ENCODE measurements around the gene ADORA1. TPM values are rescaled to one million over a fixed set of nuclear protein-coding genes. Genes with fewer than 3 reads are reported as not detected.

ADORA1 gene
- total and polyA plus RNA-seq, 2 of the 4 experiments (the other 2 are of a cell fraction): 0.36 to 0.56 TPM

GRCh38 chr1:203137324-203137723 lies 9.8 kb downstream of the ADORA1 start:
- Histone ChIP-seq H2BK120ac (ENCODE audit: low read depth, low read length) (no peak overlapping the region), H2BK20ac (ENCODE audit: low read depth, low read length) (no peak overlapping the region), H4K20me1 (ENCODE audit: insufficient read depth, low read length) (no peaks in the 10 kb centered on the region), H2AK5ac (ENCODE audit: low read depth, low read length) (no peak overlapping the region), H3K9ac (ENCODE audit: low read depth, low read length) (no peak overlapping the region), H4K91ac (ENCODE audit: insufficient read depth, low read depth, low read length) (no peak overlapping the region), H2AFZ (replicated peaks; ENCODE audit: low read length, poor library complexity) (no peak overlapping the region), H3K18ac (ENCODE audit: low read depth, low read length) (no peak overlapping the region), H3K23ac (ENCODE audit: low read depth, low read length) (no peak overlapping the region), H4K8ac (ENCODE audit: low read depth in 2 of 2, low read length in 2 of 2) (no peak overlapping the region), H3K27me3 (ENCODE audit: control insufficient read depth, insufficient read depth, low read length) (peaks cover 51% of the 10 kb centered on the region), H2BK15ac (ENCODE audit: low read depth, low read length) (no peak overlapping the region), H2BK5ac (ENCODE audit: low read depth, low read length, poor library complexity, severe bottlenecking) (no peak overlapping the region), H3K79me1 (ENCODE audit: low read depth in 1 of 2, low read length in 2 of 2) (no peaks in the 10 kb centered on the region), H3K56ac (ENCODE audit: extremely low read depth, insufficient read depth, low read length) (no peak overlapping the region), H3K36me3 (ENCODE audit: control insufficient read depth, insufficient read depth, low read length) (no peaks in the 10 kb centered on the region), H3K14ac (replicated peaks; ENCODE audit: low read depth, low read length) (no peak overlapping the region), H3K4me2 (ENCODE audit: low read depth, low read length) (no peak overlapping the region), H3K4me1 (ENCODE audit: control insufficient read depth, insufficient read depth, low read length) (no peaks in the 10 kb centered on the region; the same call in 1 of the 2 replicates), H2AK9ac (replicated peaks; ENCODE audit: low read depth, low read length, poor library complexity) (no peak overlapping the region), H3K9me3 (ENCODE audit: control insufficient read depth, insufficient read depth, low read length) (no peaks in the 10 kb centered on the region), H3K4me3 (ENCODE audit: insufficient read depth, low read depth, low read length) (no peak overlapping the region), H3K4ac (ENCODE audit: low read depth, low read length) (no peak overlapping the region), H4K5ac (ENCODE audit: low read depth, low read length) (no peak overlapping the region), H3K9me1 (ENCODE audit: insufficient read depth, low read length) (no peaks in the 10 kb centered on the region), H3K27ac (ENCODE audit: insufficient read depth, low read length) (no peak overlapping the region)
- in situ Hi-C loops (cut with MboI; ENCODE audit: low sequenced_read_pairs) (no loop called here), intact Hi-C loops (cut with micrococcal nuclease) (no loop called here), dilution Hi-C loops (cut with HindIII; ENCODE audit: low sequenced_read_pairs, unreplicated experiment) (no loop called here)
- BruUV-seq (replicated peaks): no TSS peak
- WGBS, 2 experiments (ENCODE audit: extremely low coverage in 2 of 2, insufficient read length in 1 of 2): 83% methylated on average over 2 of the region's 4 CpGs; no CpG with 5 or more reads in 1 of the 2 experiments
- TF ChIP-seq RAD21 (IDR thresholded peaks at IDR 0.05; ENCODE audit: low read length): no peak
- no peak for TF ChIP-seq RCOR1 (IDR thresholded peaks at IDR 0.05; ENCODE audit: insufficient replicate concordance, low read length)
- no peak for TF ChIP-seq CEBPB (IDR thresholded peaks at IDR 0.05; ENCODE audit: low read depth, low read length)
- TF ChIP-seq MAFK (IDR thresholded peaks at IDR 0.05; ENCODE audit: low read depth, low read length): no peak
- no peak for TF ChIP-seq BHLHE40 (IDR thresholded peaks at IDR 0.05; ENCODE audit: low read depth, low read length)
- no peak for TF ChIP-seq MAZ (IDR thresholded peaks at IDR 0.05; ENCODE audit: borderline replicate concordance, low read depth, low read length)
- TF ChIP-seq FOS (IDR thresholded peaks at IDR 0.05; ENCODE audit: low read depth, low read length): no peak
- no peak for TF ChIP-seq POLR2A (IDR thresholded peaks at IDR 0.05; ENCODE audit: low read depth, low read length)
- TF ChIP-seq SMC3 (IDR thresholded peaks at IDR 0.05; ENCODE audit: low read depth, low read length): no peak
- TF ChIP-seq ELK1 (IDR thresholded peaks at IDR 0.05; ENCODE audit: borderline replicate concordance, low read depth, low read length): no peak
- DNase-seq: no peak
- ChIA-PET CTCF (no interaction called here), POLR2A (ENCODE audit: unreplicated experiment) (no interaction called here)
- no peak for ATAC-seq (ENCODE audit: low read depth)

All from IMR-90 (cell line).